Lower leg skin (tissue), 3 donors: ENCODE measurements around the gene ST7.

ENCODE experiments used
- CTCF ChIP-seq, 3 donors: fragments of 450-650 bp; IDR thresholded peaks; one replicate each; pipeline ENCODE4 v1.5.1; 2016; ENCODE audit warnings: antibody characterized with exemption in 3 of 3, mild to moderate bottlenecking in 3 of 3, moderate library complexity in 2 of 3
- POLR2A ChIP-seq, 2 donors: fragments of 450-650 bp; IDR thresholded peaks; one replicate each; pipeline ENCODE4 v1.6.1; 2016 to 2017; ENCODE audit warnings: antibody characterized with exemption in 2 of 2, mild to moderate bottlenecking in 1 of 2, moderate library complexity in 1 of 2

- TF ChIP-seq CTCF (IDR thresholded peaks at IDR 0.05) (no peak), POLR2A (IDR thresholded peaks at IDR 0.05) (no peak)
Measured at GRCh38 chr7:117074378-117074777, 121.1 kb downstream of the ST7 start.
